Esophagus muscularis mucosa (tissue), 4 donors: ENCODE measurements around the gene TXLNB. TPM values are rescaled to one million over a fixed set of nuclear protein-coding genes. Genes with fewer than 3 reads are reported as not detected.

ENCODE experiments used
- DNase-seq: peaks from one replicate; pipeline ENCODE4 v3.0.0-alpha.2; 2017; ENCODE audit errors: extremely low spot score
- H3K27ac ChIP-seq, 4 donors: fragments of 200-600 bp; sonication (generic); replicated peaks in 1 of 4; 1 replicate in 3 of 4; 2 replicates in 1 of 4; pipeline ENCODE4 v1.5.1; 2016 to 2019; ENCODE audit warnings: mild to moderate bottlenecking in 1 of 4
- H3K27me3 ChIP-seq, 4 donors: fragments of 200-600 bp; sonication (generic); one replicate each; pipeline versions ENCODE4 v1.5.1 to v1.6.0; 2016 to 2019
- H3K36me3 ChIP-seq, 4 donors: fragments of 200-600 bp; sonication (generic); one replicate each; pipeline ENCODE4 v1.5.1; 2016 to 2019
- H3K4me1 ChIP-seq, 4 donors: fragments of 200-600 bp; sonication (generic); one replicate each; pipeline ENCODE4 v1.5.1; 2016 to 2019
- H3K4me3 ChIP-seq, 4 donors: fragments of 200-600 bp; sonication (generic); 1 replicate in 2 of 4; 2 replicates in 2 of 4; pipeline ENCODE4 v1.5.1; 2016 to 2019; ENCODE audit warnings: mild to moderate bottlenecking in 4 of 4, moderate library complexity in 1 of 4
- H3K9me3 ChIP-seq, 4 donors: fragments of 200-600 bp; sonication (generic); 1 replicate in 3 of 4; 2 replicates in 1 of 4; pipeline ENCODE4 v1.5.1; 2016 to 2019
- CTCF ChIP-seq, 3 experiments: fragments of 200-600 bp in 2 of 3; fragments of 450-650 bp in 1 of 3; sonication (generic) in 2 of 3; IDR thresholded peaks; one replicate each; pipeline ENCODE4 v1.5.1; 2017 to 2019; ENCODE audit warnings: antibody characterized with exemption in 3 of 3, mild to moderate bottlenecking in 2 of 3, moderate library complexity in 1 of 3
- EP300 ChIP-seq: sonication (generic); formaldehyde crosslinking; IDR thresholded peaks from one replicate; pipeline ENCODE4 v1.6.1; 2017; ENCODE audit warnings: antibody characterized with exemption
- POLR2A ChIP-seq: fragments of 450-650 bp; IDR thresholded peaks from one replicate; pipeline ENCODE4 v1.6.1; 2017; ENCODE audit warnings: antibody characterized with exemption, moderate library complexity, mild to moderate bottlenecking, low read depth
- POLR2AphosphoS5 ChIP-seq, 2 donors: sonication (generic); formaldehyde crosslinking; IDR thresholded peaks; one replicate each; pipeline ENCODE4 v1.6.1; 2017; ENCODE audit warnings: antibody characterized with exemption in 2 of 2
- WGBS: methylation state at CpG from one replicate; pipeline ENCODE4 v1.1.5; 2018; 5-methylcytosine and 5-hydroxymethylcytosine counted together
- intact Hi-C: fragments of 100-400 bp; cut with DNase I; formaldehyde crosslinking; loops from one replicate; pipeline ENCODE4 v1.15.1; 2023
- total RNA-seq, 4 donors: library from RNA; depleted of rRNA; stranded (reverse); fragments of >200 nt; gene quantifications; one replicate each; pipeline versions ENCODE4 v1.1.0 to v1.2.1, GENCODE V29; 2016

TXLNB gene
- total RNA-seq, 4 donors from 2014 or later, result 2.1 to 5.7 (median 2.9) TPM

- WGBS, result 90% methylated on average over 6 of the region's 6 CpGs
- no peak for DNase-seq
- H3K36me3 ChIP-seq, result no peaks in the 10 kb centered on the region
- H3K27ac ChIP-seq, result no peak overlapping the region
- H3K9me3 ChIP-seq, result no peaks in the 10 kb centered on the region
- H3K4me3 ChIP-seq, result no peak overlapping the region
- intact Hi-C loops, result loop anchor here (5.0 kb wide), 1 partner anchor 33 kb away; no protein-coding TSS in a partner anchor
- H3K27me3 ChIP-seq, result no peaks in the 10 kb centered on the region
- TF ChIP-seq POLR2AphosphoS5 (IDR thresholded peaks at IDR 0.05) (no peak), POLR2A (no peak), CTCF (IDR thresholded peaks at IDR 0.05) (no peak), EP300 (no peak)
- H3K4me1 ChIP-seq, result peaks cover 9 to 21% (median 12%) of the 10 kb centered on the region in 4 donors
These were observed 6.2 kb downstream of the TXLNB start for GRCh38 chr6:139285590-139285989.

- intact Hi-C loops, result loop anchor here (5.0 kb wide), 1 partner anchor 32 kb away; no protein-coding TSS in a partner anchor
These were observed 7.0 kb downstream of the TXLNB start for GRCh38 chr6:139284789-139285188.

GRCh38 chr6:139282684-139283083 is 9.1 kb downstream of the TXLNB start:
- H3K9me3 ChIP-seq, result no peaks in the 10 kb centered on the region
- H3K27me3 ChIP-seq, result no peaks in the 10 kb centered on the region
- intact Hi-C loops, result no loop called here
- peaks cover 0 to 19% (median 7%) of the 10 kb centered on the region in 4 donors for H3K4me1 ChIP-seq
- no peak for TF ChIP-seq CTCF (IDR thresholded peaks at IDR 0.05)
- no peak for TF ChIP-seq EP300
- TF ChIP-seq POLR2AphosphoS5 (IDR thresholded peaks at IDR 0.05), result no peak
- no peak for TF ChIP-seq POLR2A
- H3K27ac ChIP-seq, result no peak overlapping the region
- no peaks in the 10 kb centered on the region for H3K36me3 ChIP-seq
- 59% methylated on average over 3 of the region's 3 CpGs for WGBS
- DNase-seq, result no peak
- no peak overlapping the region for H3K4me3 ChIP-seq

More at GRCh38 chr6:139284789-139285188, 7.0 kb downstream of the TXLNB start:
- WGBS, result 88% methylated on average over 3 of the region's 3 CpGs
- H3K27ac ChIP-seq, result no peak overlapping the region
- no peaks in the 10 kb centered on the region for H3K36me3 ChIP-seq
- H3K27me3 ChIP-seq, result no peaks in the 10 kb centered on the region
- peaks cover under 1 to 13% (median 5%) of the 10 kb centered on the region in 4 donors for H3K4me1 ChIP-seq
- H3K9me3 ChIP-seq, result no peaks in the 10 kb centered on the region
- no peak for DNase-seq
- H3K4me3 ChIP-seq, result no peak overlapping the region
- TF ChIP-seq EP300 (no peak), POLR2A (no peak), POLR2AphosphoS5 (IDR thresholded peaks at IDR 0.05) (no peak), CTCF (IDR thresholded peaks at IDR 0.05) (no peak)

GRCh38 chr6:139278190-139278589 is 13.6 kb downstream of the TXLNB start:
- no peak overlapping the region for H3K4me3 ChIP-seq
- DNase-seq, result no peak
- WGBS, result 96% methylated on average over 2 of the region's 2 CpGs
- no peaks in the 10 kb centered on the region for H3K9me3 ChIP-seq
- TF ChIP-seq EP300 (no peak), POLR2A (no peak), CTCF (IDR thresholded peaks at IDR 0.05) (no peak), POLR2AphosphoS5 (IDR thresholded peaks at IDR 0.05) (no peak)
- H3K4me1 ChIP-seq, result peaks cover 0 to 20% (median 5%) of the 10 kb centered on the region in 4 donors
- H3K27me3 ChIP-seq, result no peaks in the 10 kb centered on the region
- intact Hi-C loops, result no loop called here
- no peak overlapping the region for H3K27ac ChIP-seq
- H3K36me3 ChIP-seq, result no peaks in the 10 kb centered on the region

GRCh38 chr6:139277587-139277986 is 14.2 kb downstream of the TXLNB start:
- WGBS, result 28% methylated on average over 1 of the region's 1 CpG
- DNase-seq, result no peak
- Histone ChIP-seq H3K36me3 (no peaks in the 10 kb centered on the region), H3K4me1 (peaks cover 0 to 20% (median 5%) of the 10 kb centered on the region in 4 donors), H3K27ac (peak overlapping the region; percentile 28 to 45 (median 37)), H3K27me3 (no peaks in the 10 kb centered on the region), H3K4me3 (peak overlapping the region in 1 of 4 donors; percentile 12), H3K9me3 (no peaks in the 10 kb centered on the region)
- intact Hi-C loops, result no loop called here
- TF ChIP-seq POLR2A (no peak), CTCF (IDR thresholded peaks at IDR 0.05) (no peak), EP300 (no peak), POLR2AphosphoS5 (IDR thresholded peaks at IDR 0.05) (no peak)
